B cell (primary cell): Measurements from ENCODE around the gene ATP11C. TPM values are rescaled to one million over a fixed set of nuclear protein-coding genes. Genes with fewer than 3 reads are reported as not detected.

Source experiments
- ATAC-seq: fragments of 200-7000 bp; cut with Tn5 transposase; one replicate; pipeline ENCODE4 v1.10.0; 2021; ENCODE audit warnings: low read depth, mild to moderate bottlenecking, moderate number of reproducible peaks, moderate library complexity
- CTCF ChIA-PET: fragments of 350-600 bp; sonication (Branson Sonifier 250); formaldehyde crosslinking; loops from one replicate; lab custom pipeline; 2021; ENCODE audit warnings: antibody characterized with exemption, inconsistent platforms; lab: Charles Lee
- POLR2A ChIA-PET: fragments of 350-600 bp; sonication (Branson Sonifier 250); formaldehyde crosslinking; loops from one replicate; lab custom pipeline; 2021; ENCODE audit warnings: antibody characterized with exemption; lab: Charles Lee
- DNase-seq: peaks from one replicate; pipeline ENCODE4 v3.0.0; 2013
- H2AFZ ChIP-seq: 2 replicates; pipeline ENCODE4 v1.6.1; 2012; ENCODE audit warnings: mild to moderate bottlenecking, low read depth, low read length; ENCODE audit not compliant: insufficient read depth, poor library complexity, severe bottlenecking
- H3K27ac ChIP-seq, 2 donors: 1 replicate in 1 of 2; 2 replicates in 1 of 2; pipeline ENCODE4 v1.5.1; 2012 to 2013; ENCODE audit warnings: low read length in 2 of 2, mild to moderate bottlenecking in 2 of 2, moderate library complexity in 1 of 2
- H3K27me3 ChIP-seq, 4 experiments: fragments of 200-600 bp in 1 of 4; sonication (generic) in 1 of 4; replicated peaks in 1 of 4; 1 replicate in 2 of 4; 2 replicates in 2 of 4; pipeline versions ENCODE4 v1.6.1 to v1.7.0; 2013 to 2016; ENCODE audit warnings: low read length in 3 of 4, mild to moderate bottlenecking in 2 of 4, mixed read lengths in 1 of 4, moderate library complexity in 1 of 4; ENCODE audit not compliant: insufficient read depth in 4 of 4, control insufficient read depth in 3 of 4; ENCODE audit errors: control extremely low read depth in 1 of 4
- H3K36me3 ChIP-seq, 2 experiments: replicated peaks in 1 of 2; 1 replicate in 1 of 2; 2 replicates in 1 of 2; pipeline versions ENCODE4 v1.6.1 to v1.7.1; 2013; ENCODE audit warnings: low read length in 1 of 2; ENCODE audit not compliant: insufficient read depth in 2 of 2, control insufficient read depth in 1 of 2; ENCODE audit errors: control extremely low read depth in 1 of 2, extremely low read depth in 1 of 2
- H3K4me1 ChIP-seq, 2 donors: fragments of 200-600 bp in 1 of 2; sonication (generic) in 1 of 2; 1 replicate in 1 of 2; 2 replicates in 1 of 2; pipeline versions ENCODE4 v1.5.1 to v1.6.1; 2013 to 2017; ENCODE audit warnings: low read length in 2 of 2; ENCODE audit not compliant: control insufficient read depth in 2 of 2, insufficient read depth in 2 of 2
- H3K4me2 ChIP-seq: replicated peaks from 2 replicates; pipeline ENCODE3; 2012; ENCODE audit warnings: mild to moderate bottlenecking, low read depth, low read length; ENCODE audit not compliant: poor library complexity, severe bottlenecking
- H3K4me3 ChIP-seq, 5 experiments: fragments of 200-600 bp in 1 of 5; sonication (generic) in 1 of 5; 1 replicate in 3 of 5; 2 replicates in 2 of 5; pipeline versions ENCODE4 v1.5.1 to v1.7.0; 2011 to 2016; ENCODE audit warnings: low read length in 4 of 5, mild to moderate bottlenecking in 4 of 5, low read depth in 2 of 5, control low read depth in 1 of 5, moderate library complexity in 1 of 5; ENCODE audit not compliant: insufficient read depth in 1 of 5; ENCODE audit errors: control extremely low read depth in 1 of 5, extremely low read depth in 1 of 5
- H3K79me2 ChIP-seq: fragments of 200-600 bp; sonication (generic); one replicate; pipeline ENCODE4 v1.6.0; 2016; ENCODE audit warnings: low read length; ENCODE audit not compliant: control insufficient read depth, insufficient read depth
- H3K9ac ChIP-seq: fragments of 200-600 bp; sonication (generic); 2 replicates; pipeline ENCODE4 v1.6.1; 2017; ENCODE audit warnings: mild to moderate bottlenecking, low read length, moderate library complexity
- H3K9me3 ChIP-seq, 3 donors: one replicate each; pipeline versions ENCODE4 v1.6.1 to v1.7.1; 2013; ENCODE audit warnings: low read length in 2 of 3; ENCODE audit not compliant: control insufficient read depth in 2 of 3, insufficient read depth in 1 of 3; ENCODE audit errors: control extremely low read depth in 1 of 3
- H4K20me1 ChIP-seq: 2 replicates; pipeline ENCODE4 v1.6.0; 2012; ENCODE audit warnings: mild to moderate bottlenecking, low read length; ENCODE audit not compliant: insufficient read depth, control insufficient read depth, poor library complexity, severe bottlenecking
- H3K27ac Mint-ChIP-seq: one replicate; pipeline ENCODE4 v1.8.0; 2021; ENCODE audit warnings: mixed read lengths
- H3K27me3 Mint-ChIP-seq: one replicate; pipeline ENCODE4 v1.8.0; 2021; ENCODE audit warnings: mixed read lengths
- H3K4me1 Mint-ChIP-seq: one replicate; pipeline ENCODE4 v1.8.0; 2021; ENCODE audit warnings: mixed read lengths
- H3K4me3 Mint-ChIP-seq: one replicate; pipeline ENCODE4 v1.8.0; 2021; ENCODE audit warnings: mixed read lengths
- H3K9me3 Mint-ChIP-seq: one replicate; pipeline ENCODE4 v1.8.0; 2022; ENCODE audit warnings: mixed read lengths; ENCODE audit not compliant: insufficient read depth
- EZH2 ChIP-seq: IDR thresholded peaks from 2 replicates; pipeline ENCODE4 v1.6.1; 2012; ENCODE audit warnings: borderline replicate concordance, low read depth, mild to moderate bottlenecking, moderate library complexity, low read length; ENCODE audit not compliant: insufficient read depth, poor library complexity, severe bottlenecking
- WGBS: methylation state at CpG from one replicate; pipeline ENCODE4 v1.1.5; 2013; ENCODE audit warnings: missing lambda C conversion rate; ENCODE audit not compliant: insufficient coverage; 5-methylcytosine and 5-hydroxymethylcytosine counted together
- intact Hi-C: fragments of 100-400 bp; cut with micrococcal nuclease; formaldehyde crosslinking; loops from one replicate; pipeline ENCODE4 v1.10.0; 2022
- polyA plus RNA-seq: library from polyadenylated mRNA; depleted of rRNA; stranded (reverse); fragments of >200 nt; gene quantifications from 2 replicates; pipeline ENCODE4 v1.2.3, GENCODE V29; 2012
- total RNA-seq, 2 donors: library from RNA; stranded (reverse); fragments of 120-200 nt in 1 of 2; gene quantifications; 1 replicate in 1 of 2; 2 replicates in 1 of 2; pipeline versions ENCODE4 v1.2.3 to v1.2.4, GENCODE V29; 2013 to 2022
- TF ChIP-seq, protein P1 (sequence below): fragments of 200-600 bp; IDR thresholded peaks from one replicate; pipeline ENCODE4 v1.8.0; 2022; ENCODE audit warnings: antibody characterized with exemption, mild to moderate bottlenecking

Gene ATP11C
- total and polyA plus RNA-seq, 2 donors (not counting 1 experiment from before 2014, with no cell fraction given) = 8.5 to 29.2 TPM

DNA sequence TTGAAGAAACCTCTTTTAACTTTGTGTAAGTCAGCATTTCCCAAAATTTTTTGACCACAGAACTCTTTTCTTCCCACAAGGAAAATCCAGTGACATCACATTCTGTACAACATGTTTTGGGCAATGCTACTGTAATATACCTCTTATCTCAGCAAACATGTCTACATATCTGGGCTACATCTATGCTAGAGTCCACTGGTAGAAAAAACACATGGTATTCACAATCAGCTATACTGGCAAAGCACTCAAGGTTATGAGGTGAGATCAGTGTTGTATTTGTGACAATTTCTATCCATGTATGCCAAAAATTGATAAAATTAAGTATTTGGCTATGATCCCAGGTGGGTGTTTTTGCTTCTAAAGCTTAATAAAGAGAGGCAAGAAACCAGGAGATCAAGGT, 98.0 kb downstream of the ATP11C start:
- no peaks in the 10 kb centered on the region for H3K36me3 ChIP-seq
- H3K4me3 ChIP-seq = no peak overlapping the region
- no peak overlapping the region for H3K4me2 ChIP-seq
- intact Hi-C loops = no loop called here
- H3K27me3 ChIP-seq = no peaks in the 10 kb centered on the region
- H3K27ac ChIP-seq = no peak overlapping the region
- ATAC-seq (no peak), DNase-seq (no peak)
- H3K27ac Mint-ChIP-seq = no peak overlapping the region
- no peak overlapping the region for H3K9ac ChIP-seq
- H3K9me3 ChIP-seq = peaks cover 0 to 4% (median 2%) of the 10 kb centered on the region in 3 donors
- POLR2A ChIA-PET = no interaction called here
- no peaks in the 10 kb centered on the region for H3K9me3 Mint-ChIP-seq
- H3K4me3 Mint-ChIP-seq = no peak overlapping the region
- H2AFZ ChIP-seq = no peak overlapping the region
- peaks cover 7% of the 10 kb centered on the region for H4K20me1 ChIP-seq
- peaks cover 26% of the 10 kb centered on the region for H3K4me1 Mint-ChIP-seq
- H3K27me3 Mint-ChIP-seq = no peaks in the 10 kb centered on the region
- TF ChIP-seq, protein P1, sequence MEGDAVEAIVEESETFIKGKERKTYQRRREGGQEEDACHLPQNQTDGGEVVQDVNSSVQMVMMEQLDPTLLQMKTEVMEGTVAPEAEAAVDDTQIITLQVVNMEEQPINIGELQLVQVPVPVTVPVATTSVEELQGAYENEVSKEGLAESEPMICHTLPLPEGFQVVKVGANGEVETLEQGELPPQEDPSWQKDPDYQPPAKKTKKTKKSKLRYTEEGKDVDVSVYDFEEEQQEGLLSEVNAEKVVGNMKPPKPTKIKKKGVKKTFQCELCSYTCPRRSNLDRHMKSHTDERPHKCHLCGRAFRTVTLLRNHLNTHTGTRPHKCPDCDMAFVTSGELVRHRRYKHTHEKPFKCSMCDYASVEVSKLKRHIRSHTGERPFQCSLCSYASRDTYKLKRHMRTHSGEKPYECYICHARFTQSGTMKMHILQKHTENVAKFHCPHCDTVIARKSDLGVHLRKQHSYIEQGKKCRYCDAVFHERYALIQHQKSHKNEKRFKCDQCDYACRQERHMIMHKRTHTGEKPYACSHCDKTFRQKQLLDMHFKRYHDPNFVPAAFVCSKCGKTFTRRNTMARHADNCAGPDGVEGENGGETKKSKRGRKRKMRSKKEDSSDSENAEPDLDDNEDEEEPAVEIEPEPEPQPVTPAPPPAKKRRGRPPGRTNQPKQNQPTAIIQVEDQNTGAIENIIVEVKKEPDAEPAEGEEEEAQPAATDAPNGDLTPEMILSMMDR = no peak
- no peak for TF ChIP-seq EZH2
- CTCF ChIA-PET = no interaction called here
- H3K79me2 ChIP-seq = no peaks in the 10 kb centered on the region
- H3K4me1 ChIP-seq = peaks cover 3 to 11% of the 10 kb centered on the region in 2 donors

DNA sequence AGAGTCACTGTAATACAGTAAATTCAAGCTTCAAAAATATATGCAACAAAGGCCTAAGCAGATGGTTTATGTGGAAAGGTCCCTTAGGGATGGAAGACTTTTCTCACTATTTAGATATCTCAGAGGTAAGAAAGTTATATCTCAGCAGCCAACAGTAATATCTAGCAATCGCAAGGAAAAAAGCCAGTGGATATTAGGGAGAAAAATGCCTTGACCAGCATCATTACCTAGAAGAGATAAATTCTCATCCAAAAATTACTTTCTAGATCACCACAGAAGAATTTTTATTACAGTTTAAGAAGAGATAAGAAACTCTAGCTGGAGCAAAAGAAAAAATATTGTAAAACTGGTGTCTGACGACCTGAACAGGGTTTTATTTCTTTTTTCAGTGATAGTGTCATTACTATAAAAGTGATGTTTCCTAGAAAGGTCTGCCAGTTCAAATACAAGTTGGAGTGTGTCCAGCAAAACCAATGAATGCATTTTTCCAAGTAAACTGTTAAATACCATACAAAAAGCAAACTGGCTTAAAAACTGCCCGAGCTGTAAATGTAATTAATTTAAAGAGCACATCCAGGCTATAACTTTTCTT, 100.0 kb downstream of the ATP11C start:
- ChIA-PET POLR2A (no interaction called here), CTCF (no interaction called here)
- H2AFZ ChIP-seq = no peak overlapping the region
- no peaks in the 10 kb centered on the region for H3K27me3 ChIP-seq
- no peaks in the 10 kb centered on the region for H3K27me3 Mint-ChIP-seq
- H4K20me1 ChIP-seq = peaks cover 7% of the 10 kb centered on the region
- no CpG with 5 or more reads among the region's 3 CpGs for WGBS
- H3K4me1 Mint-ChIP-seq = peaks cover 22% of the 10 kb centered on the region
- H3K4me1 ChIP-seq = peaks cover 3 to 11% of the 10 kb centered on the region in 2 donors
- TF ChIP-seq EZH2 = no peak
- TF ChIP-seq, protein P1 = no peak
- no peak overlapping the region for H3K27ac Mint-ChIP-seq
- no peak overlapping the region for H3K9ac ChIP-seq
- H3K4me3 ChIP-seq = no peak overlapping the region
- no peak for DNase-seq
- no peak overlapping the region for H3K4me3 Mint-ChIP-seq
- H3K4me2 ChIP-seq = no peak overlapping the region
- H3K9me3 ChIP-seq = no peaks in the 10 kb centered on the region
- intact Hi-C loops = no loop called here
- no peaks in the 10 kb centered on the region for H3K79me2 ChIP-seq
- ATAC-seq = no peak
- H3K27ac ChIP-seq = no peak overlapping the region
- no peaks in the 10 kb centered on the region for H3K36me3 ChIP-seq
- H3K9me3 Mint-ChIP-seq = no peaks in the 10 kb centered on the region
